Activated CD4-positive, alpha-beta T cell treated with anti-CD3 and anti-CD28 coated beads for 1 hour (primary cell): ENCODE data around the gene CNPY2.
A peak's percentile ranks its signal among the peaks of the same experiment; 100 is the strongest.
"Not testable (repeated sequence)": the region's sequence is repeated elsewhere in the genome, so short reads cannot be mapped to it uniquely, and the experiment has no call there.

Experiments used
- DNase-seq: peaks from one replicate; pipeline ENCODE4 v3.0.0-alpha.2; 2020

The CNPY2 gene

DNA sequence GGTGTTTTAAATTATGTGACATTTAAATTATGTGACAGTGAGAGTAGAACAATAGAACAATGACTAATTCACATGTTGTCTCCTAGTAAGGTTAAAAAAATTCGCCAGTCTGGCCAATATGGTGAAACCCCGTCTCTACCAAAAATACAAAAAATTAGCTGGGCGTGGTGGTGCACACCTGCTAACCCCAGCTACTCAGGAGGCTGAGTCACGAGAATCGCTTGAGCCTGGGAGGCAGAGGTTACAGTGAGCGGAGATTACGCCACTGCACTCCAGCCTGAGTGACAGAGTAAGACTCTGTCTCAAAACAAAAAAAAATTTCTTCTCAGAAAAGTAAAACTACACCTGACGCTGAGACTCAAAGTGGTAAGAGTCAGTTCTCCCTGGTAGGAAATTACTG, 18.4 kb downstream of the CNPY2 start:
- DNase-seq: no peak

- no peak for DNase-seq
These were observed 19.5 kb downstream of the CNPY2 start for GRCh38 chr12:56296295-56296694.

DNA sequence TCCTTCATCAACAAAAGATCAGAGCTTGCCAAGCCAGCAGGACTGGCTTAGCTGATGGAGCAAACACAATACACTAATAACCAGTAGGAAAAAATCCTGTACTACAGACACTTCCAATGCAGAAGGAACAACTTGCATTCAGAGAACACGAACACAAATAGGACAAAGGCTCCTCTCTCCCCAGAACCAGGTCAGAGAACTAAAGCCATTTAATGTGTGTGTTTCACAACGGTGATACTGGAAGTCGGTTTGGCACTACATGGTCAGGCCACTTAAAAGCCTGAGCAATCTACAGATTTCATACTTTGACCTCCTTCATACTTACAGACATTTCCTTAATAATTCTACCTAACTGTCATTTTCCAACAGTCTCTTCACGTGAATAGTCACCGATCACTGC, 22.0 kb downstream of the CNPY2 start:
- DNase-seq: no peak

GRCh38 chr12:56288705-56289387, 26.9 kb downstream of the CNPY2 start:
- DNase-seq: no peak

DNA sequence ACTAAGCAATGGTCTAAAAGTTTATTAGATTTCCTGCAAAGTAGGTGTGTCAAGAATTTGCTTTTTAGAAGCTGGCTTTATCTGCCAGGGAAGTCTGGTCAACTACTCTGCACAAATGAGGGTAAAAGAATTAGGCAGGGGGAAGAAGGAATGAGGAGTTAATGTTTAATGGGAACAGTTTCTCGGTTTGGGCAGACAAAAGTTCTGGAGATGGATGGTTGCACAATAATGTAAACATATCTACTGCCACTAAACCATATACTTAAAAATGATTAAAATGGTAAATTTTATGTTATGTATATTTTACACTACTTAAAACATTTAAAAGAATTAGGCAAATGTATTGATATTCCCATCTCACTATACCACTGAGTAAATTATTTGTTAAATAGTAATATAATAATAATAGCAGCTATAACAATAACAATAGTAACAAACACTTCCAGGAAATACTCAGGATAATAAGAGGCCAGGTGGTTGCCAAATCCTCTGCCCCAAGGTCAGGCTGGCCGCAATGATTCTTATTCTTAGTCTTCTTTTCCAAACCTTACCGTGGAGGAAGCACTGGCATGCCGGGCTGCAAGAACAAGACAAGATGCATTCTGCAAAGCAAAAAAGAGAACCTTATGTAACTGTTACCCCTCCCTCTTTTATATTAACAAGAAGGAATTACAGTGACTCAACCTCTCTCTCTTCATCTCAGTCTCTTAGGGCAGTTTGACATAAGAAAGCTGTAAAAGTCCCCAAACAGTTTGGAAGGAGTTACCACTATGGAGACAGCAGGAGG, 29.6 kb downstream of the CNPY2 start:
- no peak for DNase-seq

DNA sequence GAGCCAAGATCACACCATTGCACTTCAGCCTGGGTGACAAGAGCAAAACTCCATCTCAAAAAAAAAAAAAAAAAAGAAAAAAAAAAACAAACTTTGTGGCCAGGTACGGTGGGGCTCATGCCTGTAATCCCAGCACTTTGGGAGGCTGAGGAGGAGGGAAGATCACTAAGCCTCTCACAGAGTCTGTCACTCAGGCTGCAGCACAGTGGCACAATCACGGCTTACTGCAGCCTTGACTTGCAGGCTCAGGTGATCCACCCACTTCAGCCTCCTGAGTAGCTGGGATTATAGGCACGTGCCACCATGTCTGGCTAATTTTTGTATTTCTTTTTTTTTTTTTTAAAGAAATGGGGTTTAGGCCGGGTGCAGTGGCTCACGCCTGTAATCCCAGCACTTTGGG, 31.5 kb downstream of the CNPY2 start:
- DNase-seq: not testable (repeated sequence)

- DNase-seq: no peak
These were observed 33.2 kb downstream of the CNPY2 start for GRCh38 chr12:56282579-56282978.

DNA sequence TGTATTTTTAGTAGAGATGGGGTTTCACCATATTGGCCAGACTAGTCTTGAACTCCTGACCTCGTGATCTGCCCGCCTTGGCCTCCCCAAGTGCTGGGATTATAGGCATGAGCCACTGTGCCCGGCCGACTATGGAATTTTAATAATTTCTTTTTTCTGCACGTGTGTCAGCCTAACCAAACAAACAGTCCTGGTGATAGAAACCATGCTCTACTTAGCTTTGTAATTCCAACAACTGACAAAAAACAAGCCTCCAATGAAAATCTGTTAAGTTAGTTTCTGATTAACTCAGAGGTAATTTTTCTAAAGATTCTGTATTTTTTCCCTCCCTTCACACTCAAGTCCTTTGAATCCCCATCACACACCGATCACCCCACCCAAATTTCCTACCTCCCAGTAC, 33.8 kb downstream of the CNPY2 start:
- DNase-seq: no peak

DNA sequence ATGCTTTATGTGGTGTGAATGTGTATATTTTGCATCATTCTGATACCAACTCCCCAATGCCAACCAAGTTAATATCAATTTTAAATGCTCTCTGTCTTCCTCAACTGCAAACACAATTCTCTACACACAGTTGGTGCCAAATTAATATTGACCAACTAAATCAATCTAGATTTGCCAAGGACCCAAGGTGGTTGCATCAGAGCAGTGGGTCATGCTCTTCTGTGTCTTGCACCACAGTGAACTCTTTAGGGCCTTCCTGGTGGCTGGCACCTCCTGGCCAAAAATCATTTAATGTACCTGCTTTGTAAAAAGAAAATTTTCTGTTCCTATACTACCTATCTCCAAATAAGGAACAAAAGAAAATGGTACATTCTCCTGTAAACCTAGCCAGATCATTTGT, 34.9 kb downstream of the CNPY2 start:
- DNase-seq: no peak

DNA sequence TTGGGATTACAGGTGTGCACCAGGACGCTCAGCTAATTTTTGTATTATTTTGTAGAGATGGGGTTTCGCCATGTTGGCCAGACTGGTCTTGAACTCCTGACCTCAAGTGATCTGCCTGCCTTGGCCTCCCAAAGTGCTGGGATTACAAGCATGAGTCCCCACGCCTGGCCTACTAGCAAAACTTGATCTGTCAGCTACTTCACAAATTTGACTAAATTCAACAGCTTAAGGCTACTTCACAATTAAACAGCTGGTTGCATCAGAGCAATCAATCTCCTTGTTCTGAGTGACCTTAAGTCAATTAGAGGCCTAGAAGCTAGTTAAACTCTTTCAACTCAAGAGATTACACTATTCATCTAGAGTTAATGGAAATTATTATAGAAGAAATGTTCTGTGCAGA, 36.9 kb downstream of the CNPY2 start:
- no peak for DNase-seq

DNA sequence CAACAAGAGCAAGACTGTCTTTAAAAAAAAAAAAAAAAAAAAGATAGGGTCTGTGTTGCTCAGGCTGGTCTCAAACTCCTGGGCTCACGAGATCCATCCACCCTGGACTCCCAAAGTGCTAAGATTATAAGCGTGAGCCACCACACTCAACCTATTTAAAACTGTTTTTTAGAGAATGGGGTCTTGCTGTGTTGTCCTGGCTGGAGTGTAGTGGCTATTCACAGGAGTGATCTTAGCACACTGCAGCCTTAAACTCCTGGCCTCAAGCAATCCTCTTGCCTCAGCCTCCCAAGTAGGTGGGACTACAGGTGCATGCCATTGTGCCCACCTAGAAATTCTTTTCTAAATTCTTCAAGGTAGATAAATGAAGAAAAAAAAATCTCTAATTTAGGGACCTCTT, 41.5 kb downstream of the CNPY2 start:
- no peak for DNase-seq

GRCh38 chr12:56272468-56272867, 43.3 kb downstream of the CNPY2 start:
- DNase-seq: not testable (repeated sequence)

DNA sequence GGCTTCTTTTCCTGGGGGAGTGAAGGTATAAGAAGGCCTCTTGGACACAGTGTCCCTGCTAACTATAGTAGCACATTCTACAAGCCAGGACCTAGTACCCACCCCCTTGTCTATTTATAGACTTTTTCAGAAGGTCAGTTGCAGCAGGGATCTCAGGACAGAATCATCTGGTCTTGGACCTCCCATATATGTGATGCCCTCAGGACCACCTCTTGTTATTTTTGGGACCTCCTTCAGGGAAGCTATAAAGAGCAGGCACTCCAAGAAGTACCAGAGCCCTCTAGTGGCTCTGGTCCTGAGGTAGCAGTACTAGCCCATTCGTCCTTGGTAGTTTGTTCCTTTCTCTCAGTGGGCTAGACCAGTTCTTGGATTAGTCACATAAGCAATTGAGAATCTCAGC, 44.8 kb downstream of the CNPY2 start:
- no peak for DNase-seq

DNA sequence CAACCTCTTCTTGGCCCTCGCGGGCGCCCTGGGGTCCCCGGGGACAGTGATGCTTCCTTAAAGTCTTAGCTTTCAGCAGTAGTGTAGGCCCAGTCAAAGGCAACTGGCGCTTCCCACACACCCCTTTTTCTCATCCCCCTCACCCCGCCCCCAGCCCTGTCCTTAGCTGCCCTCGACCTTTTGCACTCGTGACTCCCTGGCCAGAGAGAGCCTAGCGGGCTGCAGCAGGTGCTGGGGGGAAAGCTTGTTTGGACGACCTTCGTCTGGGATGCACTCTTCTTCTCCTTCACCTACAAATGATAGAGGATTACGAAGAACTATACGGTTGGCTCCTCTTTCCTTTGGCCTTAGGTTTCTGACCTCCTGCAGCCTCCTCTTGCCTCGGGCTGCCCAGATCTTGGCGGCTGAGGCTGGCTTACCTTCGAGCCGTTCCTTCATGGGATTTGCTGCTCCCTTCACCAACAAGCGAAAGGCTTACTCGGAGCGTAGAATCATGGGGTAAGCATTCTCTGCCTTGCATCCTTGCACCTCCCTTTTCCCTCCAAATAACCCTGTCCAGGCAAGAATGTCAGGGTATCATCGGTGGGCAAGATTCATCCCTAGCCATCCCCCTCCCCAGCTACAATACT, 48.2 kb downstream of the CNPY2 start:
- DNase-seq: no peak

- DNase-seq: peak; percentile 83
These were observed 48.9 kb downstream of the CNPY2 start, which contains the start of gene COQ10A for GRCh38 chr12:56266693-56267442. TSS of gene COQ10A (plus strand) at chr12:56266942. CDS start at chr12:56267119, 177 bp downstream.

GRCh38 chr12:56266068-56266692, 49.6 kb downstream of the CNPY2 start:
- DNase-seq: not testable (repeated sequence)

- DNase-seq: not testable (repeated sequence)
These were observed 52.8 kb downstream of the CNPY2 start for GRCh38 chr12:56262955-56263354.

DNA sequence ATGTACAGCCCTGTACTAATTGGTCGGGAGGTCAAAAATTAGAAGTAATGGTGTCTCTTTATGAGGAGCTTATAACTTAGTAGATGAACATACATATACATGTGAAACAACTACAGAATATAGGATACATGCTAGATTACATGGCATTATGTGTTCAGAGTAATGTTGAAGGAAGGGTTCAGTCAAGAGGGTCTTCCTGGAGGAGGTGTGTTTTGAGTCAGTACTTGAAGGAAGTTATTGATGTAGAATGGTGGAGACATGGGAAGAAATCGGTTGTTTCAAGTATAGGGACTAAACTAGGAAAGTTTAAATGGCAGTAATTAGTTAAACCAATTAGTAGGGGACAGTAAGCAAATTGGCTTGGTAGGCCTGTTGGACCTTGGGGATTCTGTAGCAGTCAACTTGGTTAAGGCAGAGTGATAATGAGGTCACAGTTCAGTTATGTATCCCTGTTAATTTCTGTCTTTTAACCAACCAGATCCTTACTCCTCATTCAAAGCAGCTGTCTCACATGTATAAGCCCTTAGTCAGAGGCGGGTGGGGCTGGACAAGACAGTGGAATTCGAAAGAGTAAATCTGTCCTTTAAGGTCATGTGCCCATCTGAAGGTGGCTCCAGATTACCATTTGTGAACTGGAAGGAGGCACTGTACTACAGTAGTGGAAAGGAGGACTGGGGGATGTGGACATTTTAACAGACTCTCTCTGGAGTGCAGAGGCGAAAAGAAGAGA, 54.1 kb downstream of the CNPY2 start:
- no peak for DNase-seq

- DNase-seq: no peak
These were observed 54.9 kb downstream of the CNPY2 start for GRCh38 chr12:56260921-56261320.

DNA sequence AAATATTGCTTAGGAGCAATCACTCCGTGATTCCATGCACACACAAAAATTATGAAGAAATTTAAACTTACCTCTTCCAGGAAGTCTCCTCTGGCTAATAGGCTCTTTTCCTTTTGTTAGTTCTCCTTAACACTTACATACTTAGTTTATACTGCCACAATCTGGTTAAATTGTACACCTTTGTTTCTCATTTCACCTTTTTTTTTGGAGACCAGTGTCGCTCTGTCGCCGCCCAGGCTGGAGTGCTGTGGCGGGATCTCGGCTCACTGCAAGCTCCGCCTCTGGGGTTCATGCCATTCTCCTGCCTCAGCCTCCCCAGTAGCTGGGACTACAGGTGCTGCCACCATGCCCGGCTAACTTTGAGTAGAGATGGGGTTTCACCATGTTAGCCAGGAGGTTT, 55.4 kb downstream of the CNPY2 start:
- DNase-seq: no peak
